ENCODE results near the gene DUSP21. TPM values are rescaled to one million over a fixed set of nuclear protein-coding genes. Genes with fewer than 3 reads are reported as not detected.

The DUSP21 gene
- not detected in 5 replicates for total RNA-seq (2022; extraction: Qiagen RNA extraction)

GRCh38 chrX:44843753-44844152, at the start of gene DUSP21:
TSS of gene DUSP21 (plus strand) at chrX:44844021. CDS start at chrX:44844133, 112 bp downstream.

GRCh38 chrX:44872821-44873414, 29.1 kb downstream of the DUSP21 start, which contains the start of gene KDM6A:
TSS of gene KDM6A (plus strand) at chrX:44873188. CDS start at chrX:44873552, 364 bp downstream.

Other genes with a start within 250 kb of the DUSP21 start
- gene KDM6A, start 29.2 kb downstream of the DUSP21 start, total RNA-seq (2022; extraction: Qiagen RNA extraction): 9.2 to 15.0 TPM (median 12.0 TPM) in 5 replicates